HCT116 (cell line): ENCODE measurements around the gene DGKB.

Experiments used
- CTCF ChIP-seq, 3 experiments: fragments of 200-600 bp in 1 of 3; sonication (generic) in 1 of 3; IDR thresholded peaks in 2 of 3; conservative IDR thresholded peaks in 1 of 3; 2 replicates each; pipeline ENCODE4 v1.5.1; 2012 to 2017; ENCODE audit warnings: low read depth in 2 of 3, low read length in 2 of 3, antibody characterized with exemption in 1 of 3, borderline replicate concordance in 1 of 3, control low read depth in 1 of 3, mild to moderate bottlenecking in 1 of 3, mixed read lengths in 1 of 3, mixed run types in 1 of 3, moderate library complexity in 1 of 3; ENCODE audit not compliant: insufficient read depth in 1 of 3
- POLR2A ChIP-seq: IDR thresholded peaks from 2 replicates; pipeline ENCODE4 v1.7.0; 2011; ENCODE audit warnings: borderline replicate concordance; ENCODE audit not compliant: insufficient read depth, insufficient read length; ENCODE audit errors: extremely low read depth
- SP1 ChIP-seq: IDR thresholded peaks from 2 replicates; pipeline ENCODE4 v1.6.1; 2012; ENCODE audit warnings: low read depth

- TF ChIP-seq CTCF (IDR thresholded peaks at IDR 0.05 in 2 of 3, conservative IDR thresholded peaks at IDR 0.05 in 1 of 3; ENCODE audit: borderline replicate concordance in 1 of 3, insufficient read depth in 1 of 3, low read depth in 2 of 3, low read length in 2 of 3), result no peak
- no peak for TF ChIP-seq POLR2A
- TF ChIP-seq SP1, result no peak
Measured at GRCh38 chr7:14144109-14144508, 758.4 kb downstream of the DGKB start.
